NK-92 treated with Interleukin-12 subunit alpha and Interleukin-12 subunit beta, amount 100 ng/mL, for 24 hours (cell line): ENCODE measurements around the gene IFT88.
A peak's percentile ranks its signal among the peaks of the same experiment; 100 is the strongest.

ENCODE experiments used
- DNase-seq: peaks from one replicate; lab custom pipeline; 2025; lab: John Stamatoyannopoulos, UW

The IFT88 gene, protein sequence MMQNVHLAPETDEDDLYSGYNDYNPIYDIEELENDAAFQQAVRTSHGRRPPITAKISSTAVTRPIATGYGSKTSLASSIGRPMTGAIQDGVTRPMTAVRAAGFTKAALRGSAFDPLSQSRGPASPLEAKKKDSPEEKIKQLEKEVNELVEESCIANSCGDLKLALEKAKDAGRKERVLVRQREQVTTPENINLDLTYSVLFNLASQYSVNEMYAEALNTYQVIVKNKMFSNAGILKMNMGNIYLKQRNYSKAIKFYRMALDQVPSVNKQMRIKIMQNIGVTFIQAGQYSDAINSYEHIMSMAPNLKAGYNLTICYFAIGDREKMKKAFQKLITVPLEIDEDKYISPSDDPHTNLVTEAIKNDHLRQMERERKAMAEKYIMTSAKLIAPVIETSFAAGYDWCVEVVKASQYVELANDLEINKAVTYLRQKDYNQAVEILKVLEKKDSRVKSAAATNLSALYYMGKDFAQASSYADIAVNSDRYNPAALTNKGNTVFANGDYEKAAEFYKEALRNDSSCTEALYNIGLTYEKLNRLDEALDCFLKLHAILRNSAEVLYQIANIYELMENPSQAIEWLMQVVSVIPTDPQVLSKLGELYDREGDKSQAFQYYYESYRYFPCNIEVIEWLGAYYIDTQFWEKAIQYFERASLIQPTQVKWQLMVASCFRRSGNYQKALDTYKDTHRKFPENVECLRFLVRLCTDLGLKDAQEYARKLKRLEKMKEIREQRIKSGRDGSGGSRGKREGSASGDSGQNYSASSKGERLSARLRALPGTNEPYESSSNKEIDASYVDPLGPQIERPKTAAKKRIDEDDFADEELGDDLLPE

GRCh38 chr13:20566898-20567874 is at the start of gene IFT88:
TSS of gene IFT88 (plus strand) at chr13:20567157. CDS start at chr13:20574386, 7,229 bp downstream.
- peak; percentile 79 for DNase-seq

GRCh38 chr13:20518660-20519100 is 48.3 kb upstream of the IFT88 start:
- no peak for DNase-seq

- no peak for DNase-seq
Measured at GRCh38 chr13:20519875-20520274, 47.1 kb upstream of the IFT88 start.

GRCh38 chr13:20521364-20522115 is 45.4 kb upstream of the IFT88 start:
- no peak for DNase-seq

DNA sequence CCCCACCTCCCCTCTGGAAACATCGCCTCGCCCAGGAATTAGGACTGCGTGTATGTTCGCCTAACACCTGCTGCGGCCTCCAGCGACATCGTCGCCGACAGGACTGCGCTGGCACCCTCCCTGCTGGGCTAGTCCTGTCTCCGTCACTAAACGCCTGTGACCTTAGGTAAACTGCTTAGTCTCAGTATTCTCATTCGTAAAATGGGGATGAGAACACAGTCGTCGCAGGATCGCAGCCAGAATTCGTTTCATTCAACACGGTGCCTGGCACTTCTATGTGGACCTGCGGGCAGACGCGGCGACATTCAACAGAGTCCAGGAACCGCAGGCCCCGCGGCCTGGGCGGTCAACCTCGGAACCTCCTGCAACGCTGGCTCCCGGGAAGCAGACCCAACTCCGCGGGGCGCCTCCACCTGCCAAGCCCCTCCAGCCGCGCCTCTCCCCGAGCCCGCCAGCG is 41.8 kb upstream of the IFT88 start:
- DNase-seq, result no peak

GRCh38 chr13:20525601-20526544 is 41.1 kb upstream of the IFT88 start, which contains the start of gene CRYL1:
TSS of gene CRYL1 (minus strand) at chr13:20525857. CDS start at chr13:20525794, 63 bp downstream.
- peak; percentile 31 for DNase-seq

GRCh38 chr13:20526664-20527063 is 40.3 kb upstream of the IFT88 start:
- DNase-seq, result no peak

GRCh38 chr13:20528452-20528851 is 38.5 kb upstream of the IFT88 start:
- DNase-seq, result no peak

DNA sequence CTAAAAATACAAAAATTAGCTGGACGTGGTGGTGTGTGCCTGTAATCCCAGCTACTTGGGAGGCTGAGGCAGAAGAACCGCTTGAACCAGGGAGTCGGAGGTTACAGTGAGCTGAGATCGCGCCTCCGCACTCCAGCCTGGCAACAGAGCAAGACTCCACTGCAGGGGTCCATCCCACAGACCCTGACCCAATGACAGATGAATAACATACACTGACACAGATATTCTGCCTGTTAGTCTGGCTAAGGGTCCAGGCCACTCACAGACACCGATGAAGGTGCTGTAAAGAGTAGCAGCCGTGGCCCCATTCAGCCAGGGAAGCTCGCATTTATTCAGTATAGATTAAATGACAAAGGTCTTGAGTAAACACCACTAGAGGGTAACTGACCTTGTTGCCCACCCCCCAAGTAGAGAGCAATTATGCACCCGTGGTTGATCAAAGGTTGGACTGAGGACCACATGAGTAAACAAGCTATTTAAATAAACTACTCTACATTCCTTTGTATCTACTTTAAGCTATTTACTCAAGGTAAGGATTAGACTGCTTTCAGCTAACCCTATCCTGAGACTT is 32.8 kb upstream of the IFT88 start:
- no peak for DNase-seq

DNA sequence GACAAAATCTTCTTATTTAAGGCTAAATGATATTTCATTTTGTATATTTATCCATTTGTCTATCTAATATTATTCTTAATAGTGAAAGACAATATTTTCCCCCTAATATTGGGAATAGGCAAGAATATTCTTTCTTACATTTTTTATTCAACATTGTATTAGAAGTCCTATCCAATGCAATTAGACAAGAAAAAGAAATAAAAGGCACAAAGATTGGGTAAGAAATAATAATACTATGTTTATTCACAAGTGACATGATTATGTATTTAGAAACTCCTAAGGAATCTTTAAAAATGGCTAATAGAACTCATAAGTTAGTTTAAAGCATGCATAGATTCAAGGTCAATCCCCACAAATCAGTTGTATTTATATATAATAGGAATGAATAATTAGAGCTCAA is 30.0 kb upstream of the IFT88 start:
- DNase-seq, result no peak

DNA sequence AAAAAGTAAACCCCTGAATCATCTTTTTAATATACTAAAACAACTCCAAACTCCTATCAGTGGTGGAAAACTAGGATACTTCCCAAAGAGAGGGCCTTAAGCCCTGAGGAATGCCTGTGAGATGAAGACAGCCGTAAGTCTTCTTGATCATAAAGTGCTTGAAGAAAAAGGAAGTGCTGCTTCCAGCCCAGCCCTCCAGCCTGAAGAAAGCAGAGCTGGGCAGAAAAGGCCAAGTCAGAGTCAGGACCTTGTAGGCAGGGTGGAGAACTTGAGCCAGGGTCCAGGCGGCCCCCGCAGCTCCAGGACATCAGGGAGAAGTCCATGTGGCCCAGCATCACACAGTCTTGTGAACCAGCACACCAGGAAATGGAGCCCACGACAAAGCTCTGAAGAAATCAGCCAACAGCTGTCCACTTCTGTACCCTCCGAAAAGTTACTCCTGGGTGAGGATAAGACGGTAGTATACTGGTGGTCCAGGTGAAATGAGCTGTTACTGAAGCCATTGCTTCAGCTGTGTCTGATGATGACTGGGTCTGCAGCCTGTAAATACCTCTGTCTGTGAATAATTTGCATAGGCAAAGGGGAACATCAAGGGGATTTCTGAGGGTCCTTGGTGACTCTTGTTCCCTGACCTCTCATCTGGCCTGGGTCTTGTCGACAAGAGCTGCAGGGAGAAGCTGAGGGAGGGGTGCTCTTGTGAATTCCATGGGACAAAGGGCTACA is 22.6 kb upstream of the IFT88 start:
- no peak for DNase-seq

DNA sequence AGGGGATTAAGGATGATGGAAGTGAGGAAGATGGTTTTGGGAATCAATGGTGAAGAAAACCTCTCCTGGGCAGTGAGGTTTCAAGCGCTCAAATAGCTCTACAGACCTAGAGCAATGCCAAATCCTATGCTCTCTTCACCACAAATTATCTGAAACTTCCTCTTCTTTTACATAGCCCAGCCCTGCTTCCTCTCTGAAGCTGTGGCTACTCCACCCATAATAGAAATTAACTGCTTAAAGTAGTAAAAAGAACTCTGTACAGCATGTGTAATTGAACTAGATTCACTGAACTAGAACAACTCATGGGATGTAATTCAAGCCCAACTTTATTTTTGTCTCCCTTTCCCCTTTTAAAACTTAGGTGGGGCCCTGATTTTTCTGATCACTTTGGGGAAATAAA is 20.4 kb upstream of the IFT88 start:
- no peak for DNase-seq

DNA sequence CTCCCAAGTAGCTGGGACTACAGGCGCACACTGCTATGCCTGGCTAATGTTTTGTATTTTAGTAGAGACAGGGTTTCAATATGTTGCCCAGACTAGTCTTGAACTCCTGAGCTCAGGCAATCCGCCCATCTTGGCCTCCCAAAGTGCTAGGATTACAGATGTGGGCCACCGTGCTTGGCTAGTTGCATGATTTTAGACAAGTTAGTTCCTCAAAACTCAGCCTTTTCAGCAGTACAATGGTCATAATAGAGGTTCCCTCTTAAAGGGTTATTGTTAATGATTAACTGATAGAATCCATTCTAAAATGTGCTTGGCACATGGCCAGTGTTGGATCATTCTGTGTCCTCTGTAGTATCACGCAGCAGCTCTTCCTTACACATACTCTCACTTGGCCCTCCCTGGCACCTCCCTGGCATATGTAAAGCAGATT is 19.5 kb upstream of the IFT88 start:
- no peak for DNase-seq

- no peak for DNase-seq
Measured at GRCh38 chr13:20550799-20551198, 16.2 kb upstream of the IFT88 start.

DNA sequence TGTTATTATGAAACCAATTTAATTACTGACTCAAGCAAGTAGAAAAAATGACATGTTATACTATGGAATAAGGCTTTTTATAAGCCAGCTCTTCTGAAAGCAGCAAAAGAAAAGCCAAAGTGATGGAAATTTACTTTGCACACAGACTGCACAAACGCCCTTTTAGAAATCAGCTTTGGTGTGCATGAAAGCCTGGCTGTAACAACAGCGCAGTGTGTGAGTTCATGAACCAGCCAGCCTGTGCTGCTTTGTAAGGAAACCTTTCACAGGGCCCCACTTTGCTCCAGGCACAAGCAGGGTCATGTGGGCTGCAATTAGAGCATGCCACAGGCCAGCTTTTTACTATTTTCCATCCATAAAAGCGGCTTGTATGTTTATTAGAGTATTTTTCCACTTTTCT is 13.6 kb upstream of the IFT88 start:
- DNase-seq, result no peak

GRCh38 chr13:20558982-20559381 is 8.0 kb upstream of the IFT88 start:
- DNase-seq, result no peak

DNA sequence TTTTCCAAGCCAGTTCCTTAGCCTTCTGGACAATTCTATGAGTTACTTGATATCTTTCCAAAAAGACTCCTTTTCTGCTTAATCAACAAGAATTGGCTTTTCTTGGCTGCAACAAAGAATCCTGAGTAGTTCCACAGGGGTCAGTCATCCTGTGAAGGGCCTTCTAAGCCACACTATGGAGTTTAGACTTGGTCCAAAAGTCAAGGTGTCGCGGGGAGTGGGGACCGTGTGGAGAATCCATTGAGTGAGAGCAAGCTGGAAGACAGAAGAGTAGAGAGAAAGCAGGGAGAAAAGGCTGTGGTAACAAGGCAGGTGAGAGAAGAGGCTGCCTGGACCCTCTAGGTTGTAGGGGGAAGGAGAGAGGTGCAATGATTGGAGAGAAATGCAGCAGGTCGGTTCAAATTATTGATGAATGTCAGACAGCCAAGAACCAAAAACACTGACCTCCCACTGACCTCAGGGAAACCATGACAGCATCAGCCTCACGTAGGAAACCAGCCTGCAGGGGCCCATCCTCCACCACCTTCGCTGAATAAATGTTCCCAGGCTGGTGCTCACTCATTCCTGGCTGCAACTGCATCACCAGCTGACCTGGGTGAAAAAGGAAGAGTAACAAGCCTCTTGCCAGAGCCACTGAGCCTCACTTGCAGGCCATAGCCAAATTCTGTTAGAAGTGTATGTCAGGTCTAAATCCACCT is 7.1 kb upstream of the IFT88 start:
- DNase-seq, result no peak

DNA sequence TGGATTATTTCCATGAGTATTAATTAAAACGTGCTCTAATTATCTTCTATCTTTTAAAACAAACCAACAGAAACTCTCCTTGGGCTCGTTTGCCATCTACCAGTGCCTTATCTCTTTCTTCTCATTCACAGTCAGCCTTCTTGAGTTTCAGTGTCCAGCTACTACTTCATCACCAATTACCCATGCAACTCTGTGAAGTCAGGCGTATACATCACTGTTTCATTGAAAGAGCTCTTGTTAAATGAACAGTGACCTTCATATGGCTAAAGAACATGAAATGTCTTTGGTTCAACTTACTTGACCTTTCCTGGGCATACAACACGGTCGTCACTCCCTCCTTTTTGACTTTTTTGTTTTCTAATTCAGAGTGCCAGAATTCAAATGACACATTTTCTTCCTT is 5.2 kb upstream of the IFT88 start:
- DNase-seq, result no peak
